Urothelium cell line (cell line): ENCODE measurements around the gene C4orf36.

Source experiments
- DNase-seq: peaks from one replicate; pipeline ENCODE4 v3.0.0; 2011; ENCODE audit warnings: low spot score, mixed read lengths
- FAIRE-seq: peaks from 2 replicates; lab custom pipeline; 2011; peaks lifted over from hg19 to GRCh38; lab: Jason Lieb, UNC

C4orf36 gene

DNA sequence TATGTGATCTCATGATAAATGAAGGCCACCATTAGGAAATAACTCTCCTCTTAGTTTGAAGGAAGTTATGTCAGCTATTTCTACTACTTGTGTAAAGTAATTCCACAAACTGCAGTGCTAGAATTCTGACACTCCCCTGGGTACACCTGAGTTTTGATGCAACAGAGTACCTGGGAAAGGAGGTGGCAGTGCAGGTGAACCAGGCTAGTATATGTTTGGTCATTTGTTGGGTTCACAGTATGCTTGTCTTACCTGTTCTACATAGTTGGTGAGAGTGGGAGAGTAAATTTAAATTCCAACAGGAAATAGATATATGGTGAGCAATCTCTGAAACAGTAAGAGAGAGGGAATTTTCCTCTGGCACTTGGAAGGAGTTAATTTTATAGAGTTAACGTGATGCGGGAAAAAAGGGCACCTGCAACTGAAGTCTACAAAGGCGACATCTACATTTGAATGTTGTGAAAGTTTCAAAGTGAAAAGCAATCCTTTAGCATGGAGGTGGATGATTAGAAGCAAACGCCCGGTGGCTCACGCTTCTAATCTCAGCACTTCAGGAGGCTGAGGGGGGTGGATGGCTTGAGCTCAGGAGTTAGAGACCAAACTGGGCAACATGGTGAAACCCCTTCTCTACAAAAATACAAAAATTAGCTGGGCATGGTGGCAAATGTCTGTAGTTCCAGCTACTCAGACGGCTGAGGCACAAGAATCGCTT, 34.7 kb downstream of the C4orf36 start:
- DNase-seq = no peak
- no peak for FAIRE-seq

DNA sequence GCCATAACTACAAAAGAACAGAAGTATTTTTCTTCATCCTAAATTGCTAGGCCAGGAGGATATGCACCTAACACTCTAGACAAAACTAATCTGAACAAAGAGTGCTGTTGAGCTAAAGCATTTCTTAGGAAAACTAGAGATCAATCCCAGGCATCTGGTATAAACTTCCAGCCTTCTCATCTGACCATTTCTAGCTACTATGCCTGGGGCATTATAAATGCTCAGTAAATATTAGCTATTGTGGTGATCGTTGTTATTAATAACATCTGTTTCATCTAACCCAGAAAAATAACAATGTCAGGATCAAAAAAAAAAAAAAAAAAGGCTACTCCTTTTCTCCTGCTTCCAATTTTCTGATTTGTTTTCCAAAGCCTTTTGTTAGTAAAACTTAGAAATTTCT, 35.3 kb downstream of the C4orf36 start:
- no peak for FAIRE-seq
- DNase-seq = no peak

DNA sequence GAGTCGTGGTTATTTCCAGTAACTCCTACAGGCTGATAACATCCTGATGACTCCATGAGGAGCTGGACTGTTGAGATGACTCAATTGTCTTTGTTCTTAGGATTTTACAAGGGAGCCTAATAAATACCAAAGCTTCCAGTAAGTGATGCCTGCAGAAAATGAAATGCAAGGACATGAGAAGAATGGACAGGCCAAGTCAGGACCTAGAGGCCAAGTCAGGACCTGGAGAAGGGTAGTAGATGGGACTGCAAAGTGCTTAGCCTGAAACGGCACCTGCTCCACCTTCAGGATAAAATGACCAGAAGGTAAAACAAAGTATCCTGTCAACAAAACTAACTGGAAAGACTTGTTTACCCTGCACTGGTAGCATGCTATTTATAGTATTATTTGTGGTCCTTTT, 36.6 kb downstream of the C4orf36 start:
- FAIRE-seq (no peak), DNase-seq (peak; percentile 38)

DNA sequence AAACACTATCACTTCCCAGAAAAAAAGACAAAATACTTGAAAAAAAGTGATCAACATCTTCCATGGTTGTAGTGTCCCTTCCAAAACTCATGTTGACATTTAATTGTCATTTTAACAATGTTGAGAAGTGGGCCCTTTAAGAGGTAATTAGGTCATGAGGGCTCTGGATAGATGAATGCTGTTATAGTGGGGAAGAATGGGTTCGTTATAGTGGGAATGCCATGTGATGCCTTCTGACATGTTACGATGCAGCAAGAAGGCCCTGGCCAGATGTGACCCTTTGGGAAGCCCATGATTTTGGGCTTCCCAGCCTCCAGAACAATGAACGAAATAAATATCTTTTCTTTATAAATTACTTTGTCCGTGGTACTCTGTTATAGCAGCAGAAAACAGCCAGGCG, 39.0 kb downstream of the C4orf36 start:
- no peak for DNase-seq
- no peak for FAIRE-seq

DNA sequence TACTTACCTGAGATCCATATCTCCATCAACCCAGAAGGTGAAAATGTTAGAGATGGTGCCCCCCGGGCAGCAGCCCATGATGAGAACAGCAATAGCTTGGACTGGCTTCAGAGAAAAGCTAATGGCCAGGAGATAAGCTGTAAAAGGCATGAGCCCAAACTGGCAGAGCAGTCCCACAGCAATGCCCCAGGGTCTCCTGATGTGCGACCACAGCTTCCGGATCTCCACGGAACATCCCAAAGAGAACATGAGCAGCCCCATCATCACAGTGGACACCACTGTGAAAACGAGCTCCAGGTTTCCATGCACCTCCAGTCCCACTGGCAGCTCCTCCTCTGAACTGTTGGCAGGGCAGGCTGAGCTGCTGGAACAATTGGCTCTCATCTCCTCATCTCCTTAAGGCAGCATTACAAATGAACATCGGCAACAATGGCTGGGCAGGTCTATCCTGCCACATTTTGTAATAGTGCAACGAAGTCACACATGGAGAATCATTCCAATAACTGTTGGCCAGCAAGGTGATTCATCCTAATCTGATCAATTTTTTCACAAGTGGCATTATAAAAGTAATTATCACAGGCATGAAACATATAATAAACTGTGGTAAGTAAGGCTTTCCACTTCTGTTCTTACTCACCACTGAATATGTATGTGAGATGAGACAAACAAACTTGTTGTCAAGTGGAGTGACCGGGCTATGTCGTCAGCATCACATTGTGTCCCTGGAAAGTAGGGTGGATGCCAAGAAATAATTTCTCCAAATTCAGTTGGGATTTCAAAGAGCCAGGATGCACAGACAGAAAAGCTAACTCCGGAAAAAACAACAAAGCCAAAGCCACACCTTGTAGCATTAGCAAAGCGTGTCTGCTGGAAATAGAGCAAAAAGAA, 43.2 kb downstream of the C4orf36 start, which contains the start of gene SLC10A6:
Gene SLC10A6, minus strand, starts transcription at position 653 of the 888 bp plus-strand sequence. Its CDS starts 269 bp downstream, at position 384.
- no peak for FAIRE-seq

DNA sequence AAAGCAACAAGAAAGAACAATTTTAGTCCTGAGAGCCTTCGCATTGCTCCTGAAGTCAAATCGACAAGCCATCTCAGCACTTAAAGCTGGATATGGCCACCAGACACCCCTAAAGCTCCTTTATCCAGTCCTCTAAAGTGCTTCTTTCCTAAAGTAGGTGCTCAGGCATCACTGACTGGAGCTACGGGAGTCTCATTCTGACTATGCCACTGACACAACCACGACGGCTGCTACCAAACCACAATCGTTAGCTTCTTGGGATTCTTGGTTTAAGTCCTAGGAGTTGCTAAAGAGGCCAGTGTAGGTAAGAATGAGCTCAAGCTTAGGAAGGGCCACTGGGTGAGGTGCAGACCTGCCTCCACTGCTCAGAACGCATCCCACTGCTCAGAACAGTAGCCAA, 44.1 kb downstream of the C4orf36 start:
- no peak for DNase-seq

More for the DNA sequence above, 43.2 kb downstream of the C4orf36 start, which contains the start of gene SLC10A6:
- DNase-seq = no peak

DNA sequence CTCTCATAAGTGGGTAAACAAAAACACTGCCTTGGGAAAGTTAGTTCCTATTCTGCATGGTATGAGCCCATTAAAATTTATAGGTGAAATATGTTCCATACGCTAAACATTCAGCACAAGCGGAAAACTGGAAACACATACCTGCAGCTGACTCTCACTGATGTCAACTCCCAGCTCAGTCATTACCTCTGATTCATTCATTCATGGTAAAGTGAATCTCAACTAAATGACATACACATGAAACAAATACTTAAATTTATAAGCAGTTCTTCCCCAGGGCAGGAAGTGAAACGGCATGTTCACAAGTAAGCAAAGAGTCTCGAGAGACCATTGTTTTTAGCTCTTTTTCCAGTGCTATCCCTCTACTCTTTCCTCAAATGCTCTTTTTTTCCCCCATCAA, 44.7 kb downstream of the C4orf36 start:
- no peak for FAIRE-seq
- no peak for DNase-seq

More for the DNA sequence above, 44.1 kb downstream of the C4orf36 start:
- FAIRE-seq = no peak

DNA sequence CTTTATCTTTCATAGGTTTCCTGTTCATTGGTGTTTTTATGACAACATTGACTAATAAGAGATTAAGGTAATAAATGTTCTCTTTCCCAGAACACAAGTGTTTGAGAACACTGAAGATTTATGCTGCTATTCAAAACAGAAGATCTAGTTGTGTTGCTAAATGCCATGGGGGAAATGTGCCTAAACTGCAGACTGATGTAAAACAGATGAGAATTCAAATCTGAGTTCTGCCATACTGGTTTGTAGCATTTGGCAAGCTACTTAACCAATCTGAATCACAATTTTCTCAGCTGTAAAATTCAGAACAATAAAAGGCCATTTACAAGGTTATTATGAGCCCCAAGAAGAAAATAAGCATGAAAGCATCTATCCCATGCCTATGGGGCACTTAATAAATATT, 45.3 kb downstream of the C4orf36 start:
- DNase-seq (no peak), FAIRE-seq (no peak)

DNA sequence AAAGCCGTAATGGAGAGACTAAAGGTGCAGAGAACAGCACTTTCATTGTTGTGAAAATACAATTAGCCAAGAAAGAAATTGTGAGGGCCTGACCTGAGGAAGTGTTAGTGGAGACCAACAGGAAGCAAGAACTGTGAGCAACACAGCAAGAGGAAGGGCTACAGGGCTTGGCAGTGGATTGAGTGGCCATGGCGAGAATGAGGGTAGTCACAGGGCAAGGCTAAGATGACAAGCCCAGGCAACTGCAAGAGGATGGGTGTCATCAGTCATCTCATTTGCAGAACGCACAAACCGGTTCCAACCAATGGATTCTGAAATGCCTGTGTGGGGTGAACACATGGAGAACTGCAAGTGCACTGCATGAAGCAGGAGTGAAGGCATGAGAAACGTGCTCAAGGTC, 46.6 kb downstream of the C4orf36 start:
- FAIRE-seq (no peak), DNase-seq (no peak)

DNA sequence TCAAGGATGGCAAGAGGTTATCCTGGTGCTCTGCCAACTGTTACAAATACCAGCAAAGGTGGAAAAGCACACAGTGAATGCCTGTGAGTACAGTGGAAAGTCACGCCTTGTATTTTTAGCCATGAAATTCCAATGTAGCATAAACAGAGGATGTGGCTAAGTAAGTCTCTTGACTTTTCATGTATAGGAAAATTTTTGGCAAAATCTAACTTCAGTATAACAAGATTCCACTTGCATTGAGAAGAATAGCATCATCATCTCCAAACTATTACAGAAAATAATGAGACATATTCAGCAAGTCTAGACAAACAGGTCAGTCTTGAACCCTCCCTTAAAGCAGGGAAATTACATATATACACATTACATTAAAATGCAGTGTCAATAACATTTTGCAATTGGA, 50.9 kb downstream of the C4orf36 start:
- DNase-seq (no peak), FAIRE-seq (no peak)

DNA sequence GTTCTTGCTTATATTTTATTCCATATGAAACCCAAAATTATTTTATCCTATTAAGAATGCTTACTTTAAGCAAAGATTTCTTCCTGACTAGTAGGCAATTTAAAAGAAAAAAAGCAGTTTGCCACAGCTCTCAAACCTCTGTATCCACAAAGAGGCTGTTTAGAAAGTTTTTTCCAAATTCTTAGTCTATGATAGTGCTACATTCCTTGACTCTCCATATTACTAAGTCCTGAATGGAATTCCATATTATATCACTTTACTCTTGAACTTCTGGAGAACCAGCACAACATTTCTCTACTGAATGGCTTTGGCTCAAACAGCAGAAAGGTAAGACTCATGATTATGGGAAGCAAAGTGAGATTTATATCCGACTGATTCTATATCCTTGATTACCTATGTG, 51.4 kb downstream of the C4orf36 start:
- no peak for FAIRE-seq
- DNase-seq = no peak

DNA sequence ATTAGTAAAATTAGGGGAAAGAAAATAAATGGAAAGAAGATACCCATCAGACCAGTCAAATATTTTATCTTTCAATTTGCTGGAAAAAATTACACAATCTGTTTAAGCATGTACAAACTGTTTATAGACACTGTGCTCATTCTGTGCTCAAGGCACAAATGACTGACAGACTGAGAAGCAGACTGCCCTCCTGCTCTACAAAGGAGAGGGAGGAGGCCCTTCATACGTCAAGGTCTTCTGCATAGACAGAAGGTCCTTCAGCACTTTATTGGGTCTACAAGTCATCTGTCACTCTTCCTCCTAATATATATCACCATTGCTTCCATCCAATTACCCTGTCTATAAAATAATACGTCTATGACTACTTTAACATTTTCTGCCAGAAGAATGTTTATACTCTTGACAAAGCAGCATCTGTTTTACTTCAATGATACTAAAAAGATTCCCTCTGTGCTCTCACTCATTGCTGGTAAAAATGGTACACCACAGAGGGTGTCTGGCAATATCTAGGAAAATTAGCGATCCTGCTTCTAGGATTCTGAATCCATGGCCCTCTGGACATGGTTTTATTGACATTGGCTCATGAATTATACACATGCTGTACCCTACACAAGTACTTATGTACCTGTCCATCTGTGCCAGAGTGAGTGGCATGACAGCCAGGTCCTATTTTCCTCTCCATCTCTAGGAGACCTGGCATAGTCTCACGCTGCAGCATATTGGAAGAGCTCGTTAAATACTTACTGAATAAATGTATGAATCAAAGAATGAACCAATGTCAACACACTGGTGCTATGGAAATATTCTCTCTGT, 54.3 kb downstream of the C4orf36 start:
- FAIRE-seq = no peak
- DNase-seq = no peak

DNA sequence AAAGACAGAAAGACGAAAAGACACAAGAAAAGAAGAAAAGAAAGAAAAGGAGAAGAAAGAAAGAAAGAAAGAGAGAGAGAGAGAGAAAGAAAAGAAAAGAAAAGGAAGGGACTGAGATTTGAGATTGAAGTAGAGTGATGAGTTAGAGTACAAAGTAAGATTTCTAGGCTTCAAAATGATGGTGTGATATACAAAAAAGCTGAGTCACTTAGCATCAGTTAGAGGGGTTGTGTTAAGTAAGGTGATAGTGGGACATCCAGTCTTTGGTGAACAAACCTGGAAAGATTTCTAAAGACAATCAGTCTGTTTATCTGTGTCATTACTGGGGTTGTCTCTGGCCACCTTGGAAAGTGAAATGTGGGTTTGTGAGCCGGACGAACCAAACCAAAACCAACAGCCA, 56.5 kb downstream of the C4orf36 start:
- no peak for FAIRE-seq
- DNase-seq = no peak

DNA sequence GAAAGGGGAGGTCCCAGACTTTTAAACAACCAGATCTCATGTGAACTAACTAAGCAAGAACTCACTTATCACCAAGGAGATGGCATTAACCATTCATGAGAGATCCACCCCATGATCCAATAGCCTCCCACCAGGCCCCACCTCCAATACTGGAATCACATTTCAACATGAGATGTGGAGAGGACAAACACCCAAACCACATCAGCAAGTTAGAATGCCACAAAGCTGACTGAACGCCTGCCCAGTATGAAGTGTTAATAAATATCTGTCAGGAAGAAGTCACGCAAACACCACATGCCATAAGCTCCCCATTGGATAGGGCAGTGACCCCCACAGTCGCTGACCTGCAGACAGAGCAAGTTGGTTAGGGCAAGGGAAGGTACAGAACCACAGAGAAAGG, 57.3 kb downstream of the C4orf36 start:
- DNase-seq = no peak
- FAIRE-seq = no peak

DNA sequence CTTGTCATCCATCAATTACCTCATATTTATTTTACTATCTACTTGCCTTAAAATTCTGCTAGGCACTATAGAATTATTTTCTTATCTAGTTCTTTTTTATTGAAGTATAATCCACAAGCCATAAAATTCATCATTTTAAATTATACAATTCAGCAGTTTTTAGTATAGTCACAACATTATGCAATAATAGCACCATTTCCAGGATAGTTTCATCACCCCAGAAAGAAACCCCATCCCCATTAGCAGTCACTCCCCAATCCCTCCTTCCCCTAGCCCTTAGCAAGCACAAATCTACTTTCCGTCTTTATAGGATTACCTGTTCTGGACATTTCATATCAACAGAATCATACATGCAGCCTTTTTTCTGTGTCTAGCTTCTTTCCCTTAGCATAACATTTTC, 58.6 kb downstream of the C4orf36 start:
- FAIRE-seq (no peak), DNase-seq (no peak)

DNA sequence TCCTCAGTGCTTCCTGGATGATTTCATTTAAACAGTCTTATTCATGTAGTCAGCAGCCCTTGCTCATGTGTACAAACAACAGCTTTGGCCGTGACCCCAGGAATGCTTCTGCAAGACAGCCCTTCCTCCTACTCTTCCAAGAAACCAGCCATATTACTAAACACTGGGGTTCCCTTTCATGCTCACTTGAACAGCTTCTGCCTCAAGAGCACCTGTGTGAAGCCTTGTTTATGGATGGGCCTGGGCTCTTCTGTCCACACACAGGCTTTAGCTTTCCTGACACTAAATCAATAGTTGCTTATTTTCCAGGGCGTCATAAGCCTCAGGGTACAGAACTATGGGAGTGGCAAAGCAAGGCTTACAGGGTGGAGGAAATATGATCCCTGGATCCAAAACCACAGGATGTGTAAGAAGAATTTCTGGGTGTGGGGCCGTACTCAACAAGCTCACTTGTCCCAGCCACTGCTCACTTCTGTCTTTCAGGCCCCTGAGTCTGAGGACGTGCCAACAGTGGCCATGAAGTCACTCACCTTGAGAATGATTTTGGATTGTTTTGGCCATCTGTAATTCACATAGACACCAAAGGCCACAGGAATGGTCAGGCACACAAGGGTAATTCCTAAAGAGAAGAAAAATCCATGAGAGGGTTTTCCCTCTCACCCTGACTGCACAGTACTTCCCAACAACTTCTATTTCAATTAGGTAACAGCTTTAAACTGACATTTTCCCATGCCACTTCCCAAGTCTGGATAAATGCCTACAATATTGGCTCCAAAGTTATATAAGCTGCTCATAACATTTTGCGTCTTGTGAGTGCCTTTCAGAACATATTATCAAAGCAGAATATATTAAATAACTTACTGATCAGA, 60.7 kb downstream of the C4orf36 start:
- DNase-seq (peak; percentile 77), FAIRE-seq (peak; percentile 50)
